HG03520 (cell line): ENCODE measurements around the gene RANBP2.

Experiments
- ATAC-seq: cut with Tn5 transposase; IDR thresholded peaks from one replicate; pipeline ENCODE4 v1.9.1; 2021; ENCODE audit warnings: mild to moderate bottlenecking, moderate library complexity; ENCODE audit not compliant: unreplicated experiment

RANBP2 gene

GRCh38 chr2:108833219-108833618 is 113.9 kb downstream of the RANBP2 start:
- no peak for ATAC-seq

- no peak for ATAC-seq
Measured at GRCh38 chr2:108834620-108835019, 115.3 kb downstream of the RANBP2 start.

GRCh38 chr2:108835040-108835439 is 115.8 kb downstream of the RANBP2 start:
- no peak for ATAC-seq
